SU-DHL-6 (cell line): ENCODE measurements around the gene CDSN.

Experiments
- H2AFZ ChIP-seq: fragments of 200-600 bp; sonication (generic); 2 replicates; pipeline ENCODE4 v1.6.1; 2014; ENCODE audit warnings: low read depth, mild to moderate bottlenecking, moderate library complexity, mixed read lengths, antibody characterized with exemption, low read length; ENCODE audit not compliant: severe bottlenecking
- H3F3A ChIP-seq: fragments of 200-600 bp; shearing (Covaris generic); 2 replicates; pipeline ENCODE4 v1.6.0; 2016; ENCODE audit warnings: antibody characterized with exemption, mild to moderate bottlenecking; ENCODE audit not compliant: insufficient read depth
- H3K27ac ChIP-seq: fragments of 200-600 bp; sonication (generic); 2 replicates; pipeline ENCODE4 v1.5.1; 2016; ENCODE audit warnings: low read depth, mild to moderate bottlenecking, low read length, moderate library complexity, mixed read lengths
- H3K27me3 ChIP-seq: fragments of 200-600 bp; sonication (generic), shearing (Covaris generic); 2 replicates; pipeline ENCODE4 v1.6.0; 2014; ENCODE audit warnings: mild to moderate bottlenecking, low read length
- H3K36me3 ChIP-seq: fragments of 200-600 bp; sonication (generic); 2 replicates; pipeline ENCODE4 v1.6.1; 2014; ENCODE audit warnings: mild to moderate bottlenecking, low read length, mixed read lengths
- H3K4me2 ChIP-seq: fragments of 300-600, 200-600 bp; shearing (Covaris generic), sonication (generic); 2 replicates; pipeline ENCODE4 v1.6.0; 2014; ENCODE audit warnings: low read length, low read depth, mild to moderate bottlenecking; ENCODE audit not compliant: poor library complexity, severe bottlenecking
- H3K4me3 ChIP-seq: fragments of 200-600 bp; sonication (generic); 2 replicates; pipeline ENCODE4 v1.5.1; 2014; ENCODE audit warnings: antibody characterized with exemption, low read length, mild to moderate bottlenecking, mixed read lengths; ENCODE audit not compliant: insufficient read depth, poor library complexity, severe bottlenecking
- H3K79me2 ChIP-seq: fragments of 200-600 bp; sonication (generic); 2 replicates; pipeline ENCODE4 v1.6.1; 2014; ENCODE audit warnings: mild to moderate bottlenecking, low read length, moderate library complexity; ENCODE audit not compliant: insufficient read depth
- H3K9ac ChIP-seq: fragments of 200-600 bp; sonication (generic); 2 replicates; pipeline ENCODE4 v1.7.0; 2014; ENCODE audit warnings: mild to moderate bottlenecking, low read length
- H3K9me2 ChIP-seq: fragments of 200-600 bp; sonication (generic); replicated peaks from 2 replicates; pipeline ENCODE4 v1.6.1; 2014; ENCODE audit warnings: low read length; ENCODE audit not compliant: insufficient read depth
- H3K9me3 ChIP-seq: fragments of 200-600 bp; sonication (generic); 2 replicates; pipeline ENCODE4 v1.6.1; 2014; ENCODE audit warnings: low read length, mixed read lengths; ENCODE audit not compliant: insufficient read depth
- H4K20me1 ChIP-seq: fragments of 200-600 bp; sonication (generic); 2 replicates; pipeline ENCODE4 v1.6.1; 2014; ENCODE audit warnings: low read depth, mild to moderate bottlenecking, antibody characterized with exemption, low read length, moderate library complexity, mixed read lengths
- CTCF ChIP-seq: fragments of 200-600 bp; sonication (generic); IDR thresholded peaks from one replicate; pipeline ENCODE4 v1.5.1; 2017; ENCODE audit warnings: antibody characterized with exemption, mild to moderate bottlenecking, low read length, moderate library complexity; ENCODE audit not compliant: insufficient read depth, poor library complexity, severe bottlenecking
- EZH2phosphoT487 ChIP-seq: fragments of 200-600 bp; sonication (generic), shearing (Covaris generic); conservative IDR thresholded peaks from 2 replicates; pipeline ENCODE4 v1.6.1; 2018; ENCODE audit warnings: mild to moderate bottlenecking, antibody characterized with exemption, low read length, moderate library complexity, mixed read lengths

The CDSN gene

GRCh38 chr6:31121131-31121790 is 1.0 kb upstream of the CDSN start:
- no peak for TF ChIP-seq EZH2phosphoT487
- TF ChIP-seq CTCF, result no peak
- Histone ChIP-seq H3K9me3 (no peaks in the 10 kb centered on the region), H3K36me3 (no peaks in the 10 kb centered on the region), H3K4me2 (no peak overlapping the region), H3K79me2 (no peaks in the 10 kb centered on the region), H3K4me3 (no peak overlapping the region), H2AFZ (no peak overlapping the region), H4K20me1 (no peaks in the 10 kb centered on the region), H3K9ac (no peak overlapping the region), H3K27ac (no peak overlapping the region), H3K27me3 (no peaks in the 10 kb centered on the region), H3F3A (no peaks in the 10 kb centered on the region), H3K9me2 (no peaks in the 10 kb centered on the region)

GRCh38 chr6:31118178-31118577 is 2.1 kb downstream of the CDSN start:
- no peak overlapping the region for H3K4me2 ChIP-seq
- no peaks in the 10 kb centered on the region for H3K27me3 ChIP-seq
- no peaks in the 10 kb centered on the region for H3K9me2 ChIP-seq
- no peak overlapping the region for H3K27ac ChIP-seq
- H3K36me3 ChIP-seq, result no peaks in the 10 kb centered on the region
- no peaks in the 10 kb centered on the region for H4K20me1 ChIP-seq
- H3F3A ChIP-seq, result no peaks in the 10 kb centered on the region
- TF ChIP-seq EZH2phosphoT487, result no peak
- no peak for TF ChIP-seq CTCF
- H2AFZ ChIP-seq, result no peak overlapping the region
- H3K79me2 ChIP-seq, result no peaks in the 10 kb centered on the region
- H3K9ac ChIP-seq, result no peak overlapping the region
- no peaks in the 10 kb centered on the region for H3K9me3 ChIP-seq
- no peak overlapping the region for H3K4me3 ChIP-seq

DNA sequence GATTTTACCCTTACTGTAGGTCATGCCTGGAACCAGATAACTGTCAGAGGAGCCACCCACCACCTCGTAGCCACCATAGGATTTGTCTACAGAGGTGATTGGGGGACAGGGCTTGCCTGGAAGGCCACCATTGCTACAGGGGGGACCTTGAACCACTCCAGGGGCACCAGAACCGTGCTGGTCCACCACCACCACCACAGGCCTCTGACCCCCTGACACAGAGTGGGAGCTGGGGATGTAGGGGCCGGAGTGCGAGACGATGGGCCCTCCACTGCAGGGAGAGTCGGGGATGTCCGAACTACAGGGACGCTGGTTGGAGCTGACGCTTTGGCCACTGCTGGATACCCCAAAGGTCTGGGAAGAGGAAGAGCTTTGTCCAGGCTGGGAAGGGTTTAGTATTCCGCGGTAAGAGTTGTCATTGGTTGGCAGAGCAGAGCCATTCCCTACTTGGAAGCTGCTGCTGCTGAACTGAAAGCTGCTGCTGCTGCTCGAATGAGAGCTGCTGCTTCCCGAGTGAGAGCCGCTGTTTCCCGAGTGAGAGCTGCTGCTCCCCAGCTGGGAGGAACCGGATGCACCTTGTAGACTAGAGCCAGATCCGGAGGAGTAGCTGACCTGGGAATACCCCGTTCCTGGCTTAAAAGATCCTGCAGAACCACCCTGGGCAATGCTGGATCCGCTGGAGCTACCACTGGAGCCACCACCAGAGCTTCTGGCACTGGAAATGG is 3.4 kb downstream of the CDSN start:
- TF ChIP-seq EZH2phosphoT487, result no peak
- no peak for TF ChIP-seq CTCF
- Histone ChIP-seq H3K27ac (no peak overlapping the region), H3K27me3 (no peaks in the 10 kb centered on the region), H3K9me3 (no peaks in the 10 kb centered on the region), H3K4me3 (no peak overlapping the region), H2AFZ (no peak overlapping the region), H3K9me2 (no peaks in the 10 kb centered on the region), H3F3A (no peaks in the 10 kb centered on the region), H3K9ac (no peak overlapping the region), H3K79me2 (no peaks in the 10 kb centered on the region), H3K4me2 (no peak overlapping the region), H3K36me3 (no peaks in the 10 kb centered on the region), H4K20me1 (no peaks in the 10 kb centered on the region)
